22Rv1 (cell line): ENCODE measurements around the gene EXOSC6.

Experiments used
- CTCF ChIP-seq: fragments of 450-650 bp; IDR thresholded peaks from 2 replicates; pipeline ENCODE4 v1.5.1; 2017; ENCODE audit warnings: mild to moderate bottlenecking
- ZFX ChIP-seq: fragments of 450-650 bp; IDR thresholded peaks from 2 replicates; pipeline ENCODE4 v1.6.1; 2017; ENCODE audit warnings: antibody characterized with exemption, borderline replicate concordance

- no peak for TF ChIP-seq CTCF
- no peak for TF ChIP-seq ZFX
Measured at GRCh38 chr16:70254965-70255286, 3.2 kb upstream of the EXOSC6 start.
